K562 (cell line): Measurements from ENCODE around the gene YKT6. TPM values are rescaled to one million over a fixed set of nuclear protein-coding genes. Genes with fewer than 3 reads are reported as not detected.

Experiments
- CUX1 ChIP-seq: fragments of 200-800 bp; sonication (Bioruptor generic); IDR thresholded peaks from 2 replicates; pipeline ENCODE4 v1.6.1; 2016; ENCODE audit warnings: missing genetic modification characterization, missing compliant biosample characterization
- GTF2A2 ChIP-seq: IDR thresholded peaks from 2 replicates; pipeline ENCODE4 v1.6.1; 2016; ENCODE audit warnings: mild to moderate bottlenecking, missing genetic modification characterization, missing compliant biosample characterization
- HDAC1 ChIP-seq, 2 experiments: fragments of 450-650 bp; IDR thresholded peaks; 2 replicates each; pipeline ENCODE4 v1.6.1; 2016 to 2017; ENCODE audit warnings: inconsistent platforms in 1 of 2, mild to moderate bottlenecking in 1 of 2, moderate library complexity in 1 of 2
- HLTF ChIP-seq: fragments of 450-650 bp; IDR thresholded peaks from 2 replicates; pipeline ENCODE4 v1.6.1; 2016
- HMG20B ChIP-seq: fragments of 250-450 bp; sonication (Bioruptor Pico); IDR thresholded peaks from 2 replicates; pipeline ENCODE4 v1.5.0; 2021; ENCODE audit warnings: mild to moderate bottlenecking
- NKRF ChIP-seq: fragments of 450-650 bp; IDR thresholded peaks from 2 replicates; pipeline ENCODE4 v1.6.1; 2016; ENCODE audit warnings: borderline replicate concordance
- PTTG1 ChIP-seq: fragments of 450-650 bp; IDR thresholded peaks from 2 replicates; pipeline ENCODE4 v1.6.1; 2016; ENCODE audit warnings: low read depth, mild to moderate bottlenecking, missing genetic modification characterization, missing compliant biosample characterization
- STAT5A ChIP-seq: IDR thresholded peaks from 2 replicates; pipeline ENCODE4 v1.6.1; 2012; ENCODE audit warnings: low read length, inconsistent platforms, borderline replicate concordance
- ZC3H4 ChIP-seq: sonication (generic); formaldehyde crosslinking; IDR thresholded peaks from 2 replicates; pipeline ENCODE4 v1.9.0; 2021; ENCODE audit warnings: missing genetic modification reagents, borderline replicate concordance
- ZNF592 ChIP-seq: fragments of 450-650 bp; IDR thresholded peaks from 2 replicates; pipeline ENCODE4 v1.6.1; 2017; ENCODE audit warnings: antibody characterized with exemption, mild to moderate bottlenecking
- polyA plus RNA-seq, 8 experiments: library from polyadenylated mRNA; depleted of rRNA in 4 of 8; stranded (reverse) in 5 of 8; unstranded in 3 of 8; fragments of >200 nt; fragmentation: Nextera tagmentation in 2 of 8; fragmentation: Illumina TruSeq in 1 of 8; extraction: Ambion mirVana in 2 of 8; extraction: Trizol in 1 of 8; gene quantifications; 2 replicates each; pipeline versions ENCODE4 v1.2.1 to v1.2.3, GENCODE V29; 2011 to 2014; ENCODE audit warnings: inconsistent platforms in 1 of 8, missing spikeins in 1 of 8
- total RNA-seq, 7 experiments: library from RNA; depleted of rRNA in 6 of 7; stranded (reverse); fragments of >200 nt in 6 of 7; fragmentation: Illumina TruSeq in 2 of 7; extraction: Trizol in 2 of 7; gene quantifications; 2 replicates each; pipeline versions ENCODE4 v1.2.1 to v1.2.3, GENCODE V29; 2011 to 2021; ENCODE audit warnings: low replicate concordance in 1 of 7
- TF ChIP-seq, protein P1 (sequence below): fragments of 450-650 bp; formaldehyde crosslinking; IDR thresholded peaks from 2 replicates; pipeline ENCODE4 v1.4.0; 2022; ENCODE audit warnings: missing genetic modification characterization
- TF ChIP-seq, protein P2 (sequence below), 2 experiments: fragments of 450-650 bp in 1 of 2; sonication (generic) in 1 of 2; formaldehyde crosslinking; conservative IDR thresholded peaks; 2 replicates each; pipeline versions ENCODE4 v1.4.0 to v1.8.1; 2020 to 2022; ENCODE audit warnings: mild to moderate bottlenecking in 1 of 2, missing genetic modification reagents in 1 of 2

Gene YKT6
- total and polyA plus RNA-seq, 9 of the 15 experiments (the other 6 are each of a cell fraction or from before 2014, with no cell fraction given), result 1.6 to 90.6 (median 75.1) TPM

- TF ChIP-seq ZNF592 (peak; percentile 63; the same call in 1 of the 2 replicates), STAT5A (no peak), GTF2A2 (no peak), NKRF (no peak), HMG20B (CRISPR knock-in tag) (no peak), PTTG1 (tag) (no peak), ZC3H4 (CRISPR knock-in tag) (no peak), CUX1 (no peak; the same call in 1 of the 2 replicates), HDAC1 (IDR thresholded peaks at IDR 0.05) (peak in 1 of 2 experiments; percentile 70; a peak in 2 of 4 replicates), HLTF (no peak)
- TF ChIP-seq, protein P1, sequence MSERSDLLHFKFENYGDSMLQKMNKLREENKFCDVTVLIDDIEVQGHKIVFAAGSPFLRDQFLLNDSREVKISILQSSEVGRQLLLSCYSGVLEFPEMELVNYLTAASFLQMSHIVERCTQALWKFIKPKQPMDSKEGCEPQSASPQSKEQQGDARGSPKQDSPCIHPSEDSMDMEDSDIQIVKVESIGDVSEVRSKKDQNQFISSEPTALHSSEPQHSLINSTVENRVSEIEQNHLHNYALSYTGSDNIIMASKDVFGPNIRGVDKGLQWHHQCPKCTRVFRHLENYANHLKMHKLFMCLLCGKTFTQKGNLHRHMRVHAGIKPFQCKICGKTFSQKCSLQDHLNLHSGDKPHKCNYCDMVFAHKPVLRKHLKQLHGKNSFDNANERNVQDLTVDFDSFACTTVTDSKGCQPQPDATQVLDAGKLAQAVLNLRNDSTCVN, result no peak
- TF ChIP-seq, protein P2, sequence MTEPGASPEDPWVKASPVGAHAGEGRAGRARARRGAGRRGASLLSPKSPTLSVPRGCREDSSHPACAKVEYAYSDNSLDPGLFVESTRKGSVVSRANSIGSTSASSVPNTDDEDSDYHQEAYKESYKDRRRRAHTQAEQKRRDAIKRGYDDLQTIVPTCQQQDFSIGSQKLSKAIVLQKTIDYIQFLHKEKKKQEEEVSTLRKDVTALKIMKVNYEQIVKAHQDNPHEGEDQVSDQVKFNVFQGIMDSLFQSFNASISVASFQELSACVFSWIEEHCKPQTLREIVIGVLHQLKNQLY (CRISPR knock-in tag; conservative IDR thresholded peaks at IDR 0.05), result no peak
Measured at GRCh38 chr7:44257618-44258422, 57.0 kb downstream of the YKT6 start (continued).
